Right atrium auricular region (tissue), 2 donors: ENCODE measurements around the gene NRG2. TPM values are rescaled to one million over a fixed set of nuclear protein-coding genes. Genes with fewer than 3 reads are reported as not detected.
A peak's percentile ranks its signal among the peaks of the same experiment; 100 is the strongest.

ENCODE experiments used
- DNase-seq: peaks from one replicate; pipeline ENCODE4 v3.0.0-alpha.2; 2019; ENCODE audit warnings: low spot score
- H3K27ac ChIP-seq, 2 donors: fragments of 200-600 bp; sonication (generic); 1 replicate in 1 of 2; 2 replicates in 1 of 2; pipeline ENCODE4 v1.5.1; 2016 to 2019
- H3K27me3 ChIP-seq, 2 donors: fragments of 200-600 bp; sonication (generic); one replicate each; pipeline versions ENCODE4 v1.5.1 to v1.6.0; 2017 to 2019
- H3K36me3 ChIP-seq: fragments of 200-600 bp; sonication (generic); one replicate; pipeline ENCODE4 v1.5.1; 2016
- H3K4me1 ChIP-seq, 2 donors: fragments of 200-600 bp; sonication (generic); one replicate each; pipeline versions ENCODE4 v1.5.1 to v1.6.0; 2017 to 2019
- H3K4me3 ChIP-seq, 2 donors: fragments of 200-600 bp; sonication (generic); 1 replicate in 1 of 2; 2 replicates in 1 of 2; pipeline ENCODE4 v1.5.1; 2017 to 2019; ENCODE audit warnings: mild to moderate bottlenecking in 1 of 2, moderate library complexity in 1 of 2
- H3K9me3 ChIP-seq, 2 donors: fragments of 200-600 bp; sonication (generic); one replicate each; pipeline ENCODE4 v1.5.1; 2019
- CTCF ChIP-seq, 2 donors: fragments of 200-600 bp; sonication (generic); IDR thresholded peaks; one replicate each; pipeline ENCODE4 v1.5.1; 2019; ENCODE audit warnings: antibody characterized with exemption in 2 of 2
- total RNA-seq, 2 donors: library from RNA; depleted of rRNA; stranded (reverse); fragments of >200 nt; gene quantifications; one replicate each; pipeline ENCODE4 v1.1.0, GENCODE V29; 2016

The NRG2 gene
- total RNA-seq, 2 donors from 2014 or later, result 1.8 to 1.9 TPM

GRCh38 chr5:139914218-139914807 lies 128.8 kb downstream of the NRG2 start:
- Histone ChIP-seq H3K27ac (no peak overlapping the region), H3K27me3 (no peaks in the 10 kb centered on the region), H3K36me3 (no peaks in the 10 kb centered on the region), H3K9me3 (no peaks in the 10 kb centered on the region), H3K4me1 (no peaks in the 10 kb centered on the region), H3K4me3 (no peak overlapping the region)
- DNase-seq, result no peak
- TF ChIP-seq CTCF (IDR thresholded peaks at IDR 0.05), result no peak

GRCh38 chr5:139912804-139913203 lies 130.3 kb downstream of the NRG2 start:
- no peaks in the 10 kb centered on the region for H3K9me3 ChIP-seq
- no peaks in the 10 kb centered on the region for H3K4me1 ChIP-seq
- no peak for TF ChIP-seq CTCF (IDR thresholded peaks at IDR 0.05)
- H3K4me3 ChIP-seq, result no peak overlapping the region
- H3K36me3 ChIP-seq, result no peaks in the 10 kb centered on the region
- no peaks in the 10 kb centered on the region for H3K27me3 ChIP-seq
- no peak overlapping the region for H3K27ac ChIP-seq
- DNase-seq, result peak; percentile 32

- DNase-seq, result no peak
- H3K27me3 ChIP-seq, result no peaks in the 10 kb centered on the region
- H3K36me3 ChIP-seq, result no peaks in the 10 kb centered on the region
- no peak overlapping the region for H3K4me3 ChIP-seq
- H3K4me1 ChIP-seq, result no peaks in the 10 kb centered on the region
- no peak overlapping the region for H3K27ac ChIP-seq
- H3K9me3 ChIP-seq, result no peaks in the 10 kb centered on the region
- TF ChIP-seq CTCF (IDR thresholded peaks at IDR 0.05), result no peak
These were observed 130.9 kb downstream of the NRG2 start for GRCh38 chr5:139912158-139912557.

GRCh38 chr5:139911425-139912120 lies 131.5 kb downstream of the NRG2 start:
- no peaks in the 10 kb centered on the region for H3K27me3 ChIP-seq
- no peak overlapping the region for H3K4me3 ChIP-seq
- TF ChIP-seq CTCF (IDR thresholded peaks at IDR 0.05), result no peak
- DNase-seq, result peak; percentile 42
- no peaks in the 10 kb centered on the region for H3K36me3 ChIP-seq
- H3K27ac ChIP-seq, result no peak overlapping the region
- H3K4me1 ChIP-seq, result no peaks in the 10 kb centered on the region
- no peaks in the 10 kb centered on the region for H3K9me3 ChIP-seq

- TF ChIP-seq CTCF (IDR thresholded peaks at IDR 0.05), result no peak
- DNase-seq, result peak; percentile 42
These were observed 132.2 kb downstream of the NRG2 start for GRCh38 chr5:139910901-139911300.

More at GRCh38 chr5:139910901-139911300, 132.2 kb downstream of the NRG2 start:
- no peaks in the 10 kb centered on the region for H3K27me3 ChIP-seq
- no peaks in the 10 kb centered on the region for H3K4me1 ChIP-seq
- H3K27ac ChIP-seq, result no peak overlapping the region
- H3K9me3 ChIP-seq, result no peaks in the 10 kb centered on the region
- H3K4me3 ChIP-seq, result no peak overlapping the region
- no peaks in the 10 kb centered on the region for H3K36me3 ChIP-seq
